Caco-2 (cell line): ENCODE data around the gene TDRKH. TPM values are rescaled to one million over a fixed set of nuclear protein-coding genes. Genes with fewer than 3 reads are reported as not detected.

Experiments used
- BruUV-seq: library from RNA; stranded (reverse); fragments of 400-500 nt; replicated peaks from 2 replicates; lab custom pipeline; 2021; lab: Mats Ljungman, UMichigan
- CTCF ChIA-PET: fragments of 300-600 bp; sonication (Branson Sonifier 250); formaldehyde crosslinking; loops from one replicate; lab custom pipeline; 2022; ENCODE audit warnings: antibody characterized with exemption; lab: Charles Lee
- POLR2A ChIA-PET: fragments of 300-600 bp; sonication (Branson Sonifier 250); formaldehyde crosslinking; loops from one replicate; lab custom pipeline; 2022; ENCODE audit warnings: antibody characterized with exemption; lab: Charles Lee
- DNase-seq, 2 experiments: peaks; one replicate each; pipeline versions ENCODE4 v3.0.0 to v3.0.0-alpha.2; 2020 to 2022
- H3K27me3 ChIP-seq: replicated peaks from 2 replicates; pipeline ENCODE4 v1.6.0; 2011; ENCODE audit warnings: low read length; ENCODE audit not compliant: control insufficient read depth, insufficient read depth
- H3K36me3 ChIP-seq: 2 replicates; pipeline ENCODE4 v1.5.1; 2011; ENCODE audit warnings: low read length; ENCODE audit not compliant: control insufficient read depth, insufficient read depth
- H3K4me1 ChIP-seq: fragments of 250-450 bp; sonication (Bioruptor Pico); 2 replicates; pipeline ENCODE4 v1.5.1; 2020; ENCODE audit warnings: mild to moderate bottlenecking
- H3K4me3 ChIP-seq: 2 replicates; pipeline ENCODE4 v1.5.1; 2011; ENCODE audit warnings: low read depth, mild to moderate bottlenecking, control low read depth, low read length
- H3K9me3 ChIP-seq: fragments of 250-450 bp; sonication (Bioruptor Pico); 2 replicates; pipeline ENCODE4 v1.5.1; 2020; ENCODE audit warnings: mild to moderate bottlenecking, moderate library complexity
- H3K27ac Mint-ChIP-seq: one replicate; pipeline ENCODE4 v1.8.0; 2022; ENCODE audit warnings: mixed read lengths; ENCODE audit not compliant: unreplicated experiment
- H3K27me3 Mint-ChIP-seq: one replicate; pipeline ENCODE4 v1.8.0; 2022; ENCODE audit warnings: mixed read lengths; ENCODE audit not compliant: insufficient read depth, unreplicated experiment
- H3K36me3 Mint-ChIP-seq: one replicate; pipeline ENCODE4 v1.8.0; 2022; ENCODE audit warnings: mild to moderate bottlenecking, mixed read lengths; ENCODE audit not compliant: insufficient read depth, unreplicated experiment
- H3K4me1 Mint-ChIP-seq: one replicate; pipeline ENCODE4 v1.8.0; 2022; ENCODE audit warnings: low read depth, mixed read lengths; ENCODE audit not compliant: unreplicated experiment
- H3K4me3 Mint-ChIP-seq: one replicate; pipeline ENCODE4 v1.8.0; 2022; ENCODE audit warnings: mild to moderate bottlenecking, moderate library complexity, mixed read lengths; ENCODE audit not compliant: unreplicated experiment
- H3K9me3 Mint-ChIP-seq: one replicate; pipeline ENCODE4 v1.8.0; 2022; ENCODE audit warnings: mixed read lengths; ENCODE audit not compliant: unreplicated experiment
- intact Hi-C: fragments of 100-400 bp; cut with micrococcal nuclease; formaldehyde crosslinking; loops from one replicate; pipeline ENCODE4 v1.10.0; 2022; ENCODE audit not compliant: unreplicated experiment
- total RNA-seq: library from RNA; stranded (reverse); gene quantifications from 2 replicates; pipeline ENCODE4 v1.2.3, GENCODE V29; 2022
- TF ChIP-seq, protein P1 (sequence below), 2 experiments: fragments of 200-600 bp in 1 of 2; IDR thresholded peaks; 1 replicate in 1 of 2; 2 replicates in 1 of 2; pipeline versions ENCODE4 v1.5.1 to v1.8.0; 2011 to 2022; ENCODE audit warnings: antibody characterized with exemption in 1 of 2, control low read depth in 1 of 2, inconsistent platforms in 1 of 2, low read depth in 1 of 2, low read length in 1 of 2, mild to moderate bottlenecking in 1 of 2, moderate library complexity in 1 of 2; ENCODE audit not compliant: insufficient read depth in 1 of 2, severe bottlenecking in 1 of 2, unreplicated experiment in 1 of 2

Gene TDRKH
- total RNA-seq, 1 experiment from 2014 or later, result 15.0 TPM

- H3K4me3 Mint-ChIP-seq, result no peak overlapping the region
- no TSS peak for BruUV-seq
- H3K27ac Mint-ChIP-seq, result no peak overlapping the region
These were observed 38.6 kb upstream of the TDRKH start for GRCh38 chr1:151828921-151829320.

GRCh38 chr1:151827853-151828252 is 37.6 kb upstream of the TDRKH start:
- TF ChIP-seq, protein P1, sequence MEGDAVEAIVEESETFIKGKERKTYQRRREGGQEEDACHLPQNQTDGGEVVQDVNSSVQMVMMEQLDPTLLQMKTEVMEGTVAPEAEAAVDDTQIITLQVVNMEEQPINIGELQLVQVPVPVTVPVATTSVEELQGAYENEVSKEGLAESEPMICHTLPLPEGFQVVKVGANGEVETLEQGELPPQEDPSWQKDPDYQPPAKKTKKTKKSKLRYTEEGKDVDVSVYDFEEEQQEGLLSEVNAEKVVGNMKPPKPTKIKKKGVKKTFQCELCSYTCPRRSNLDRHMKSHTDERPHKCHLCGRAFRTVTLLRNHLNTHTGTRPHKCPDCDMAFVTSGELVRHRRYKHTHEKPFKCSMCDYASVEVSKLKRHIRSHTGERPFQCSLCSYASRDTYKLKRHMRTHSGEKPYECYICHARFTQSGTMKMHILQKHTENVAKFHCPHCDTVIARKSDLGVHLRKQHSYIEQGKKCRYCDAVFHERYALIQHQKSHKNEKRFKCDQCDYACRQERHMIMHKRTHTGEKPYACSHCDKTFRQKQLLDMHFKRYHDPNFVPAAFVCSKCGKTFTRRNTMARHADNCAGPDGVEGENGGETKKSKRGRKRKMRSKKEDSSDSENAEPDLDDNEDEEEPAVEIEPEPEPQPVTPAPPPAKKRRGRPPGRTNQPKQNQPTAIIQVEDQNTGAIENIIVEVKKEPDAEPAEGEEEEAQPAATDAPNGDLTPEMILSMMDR (IDR thresholded peaks at IDR 0.05; ENCODE audit: insufficient read depth in 1 of 2, low read depth in 1 of 2, low read length in 1 of 2, severe bottlenecking in 1 of 2, unreplicated experiment in 1 of 2), result no peak
- DNase-seq, result no peak
- H3K9me3 Mint-ChIP-seq, result no peaks in the 10 kb centered on the region
- peaks cover 4% of the 10 kb centered on the region for H3K36me3 Mint-ChIP-seq
- H3K4me3 Mint-ChIP-seq, result no peak overlapping the region
- intact Hi-C loops, result no loop called here
- H3K4me1 Mint-ChIP-seq, result peaks cover 12% of the 10 kb centered on the region
- ChIA-PET CTCF (interaction anchor here (1.3 kb wide), 1 partner anchor 9 kb away, joined by 8 read pairs; no protein-coding TSS in a partner anchor), POLR2A (no interaction called here)
- H3K27me3 Mint-ChIP-seq, result no peaks in the 10 kb centered on the region
- H3K4me1 ChIP-seq, result no peaks in the 10 kb centered on the region
- H3K36me3 ChIP-seq, result no peaks in the 10 kb centered on the region
- H3K9me3 ChIP-seq, result no peaks in the 10 kb centered on the region
- no peaks in the 10 kb centered on the region; the same call in 1 of the 2 replicates for H3K27me3 ChIP-seq
- H3K4me3 ChIP-seq, result no peak overlapping the region
- no TSS peak for BruUV-seq
- no peak overlapping the region for H3K27ac Mint-ChIP-seq

More at GRCh38 chr1:151828921-151829320, 38.6 kb upstream of the TDRKH start:
- intact Hi-C loops, result no loop called here
- Mint-ChIP-seq H3K36me3 (peaks cover 4% of the 10 kb centered on the region), H3K27me3 (no peaks in the 10 kb centered on the region), H3K4me1 (peaks cover 12% of the 10 kb centered on the region), H3K9me3 (no peaks in the 10 kb centered on the region)
- POLR2A ChIA-PET, result no interaction called here
- H3K4me3 ChIP-seq, result no peak overlapping the region
- TF ChIP-seq, protein P1 (IDR thresholded peaks at IDR 0.05; ENCODE audit: insufficient read depth in 1 of 2, low read depth in 1 of 2, low read length in 1 of 2, severe bottlenecking in 1 of 2, unreplicated experiment in 1 of 2), result no peak
- CTCF ChIA-PET, result no interaction called here
- DNase-seq, result peak in 1 of 2 experiments; percentile 24
- H3K27me3 ChIP-seq, result no peaks in the 10 kb centered on the region; the same call in 1 of the 2 replicates
- no peaks in the 10 kb centered on the region for H3K4me1 ChIP-seq
- H3K36me3 ChIP-seq, result no peaks in the 10 kb centered on the region
- no peaks in the 10 kb centered on the region for H3K9me3 ChIP-seq

DNA sequence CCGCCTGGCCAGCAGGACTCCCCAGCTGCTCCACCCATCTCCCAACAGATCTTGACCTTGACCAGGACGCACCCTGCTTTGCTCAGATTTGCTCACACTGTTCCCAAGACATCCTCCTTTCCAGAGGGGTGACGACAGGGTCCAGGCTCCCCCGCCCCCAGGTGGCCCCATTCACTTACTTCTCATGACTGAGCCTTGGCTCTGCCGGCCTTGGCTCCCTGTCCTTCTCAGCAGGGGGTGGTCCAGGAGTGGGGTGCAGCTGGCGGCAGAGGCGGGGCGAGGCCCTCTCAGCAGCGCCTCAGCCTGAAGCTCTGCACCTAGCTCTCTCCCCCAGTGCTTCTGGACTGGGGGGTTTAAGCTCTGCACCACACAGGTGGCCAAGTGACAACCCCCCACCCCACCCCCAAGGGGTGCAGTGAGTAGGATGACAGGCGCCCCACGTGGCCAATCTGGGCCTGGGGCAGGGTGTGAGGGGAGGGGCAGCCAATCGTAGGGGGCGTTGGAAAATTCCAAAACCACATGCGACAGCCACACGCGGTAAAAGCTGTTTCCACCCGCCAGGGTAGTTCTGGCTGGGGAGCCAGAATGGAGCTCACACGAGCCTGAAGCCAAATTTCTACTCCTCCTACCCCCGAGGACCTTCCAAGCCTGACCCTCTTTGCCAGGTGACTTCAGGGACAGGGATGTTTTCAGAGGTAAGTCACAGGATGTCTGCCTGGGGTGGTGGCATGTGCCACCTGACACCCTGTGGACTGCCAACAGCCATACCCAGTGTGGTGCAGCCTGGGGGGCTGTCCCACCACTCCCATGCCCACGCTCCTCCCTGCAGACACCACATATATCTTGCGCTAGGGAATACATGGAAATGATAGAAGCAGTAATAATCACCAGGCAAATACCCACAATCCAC is 35.7 kb upstream of the TDRKH start:
- no TSS peak for BruUV-seq
- TF ChIP-seq, protein P1 (IDR thresholded peaks at IDR 0.05; ENCODE audit: insufficient read depth in 1 of 2, low read depth in 1 of 2, low read length in 1 of 2, severe bottlenecking in 1 of 2, unreplicated experiment in 1 of 2), result no peak
- Mint-ChIP-seq H3K27ac (no peak overlapping the region), H3K36me3 (peaks cover 4% of the 10 kb centered on the region), H3K4me1 (peaks cover 12% of the 10 kb centered on the region), H3K9me3 (no peaks in the 10 kb centered on the region), H3K27me3 (no peaks in the 10 kb centered on the region), H3K4me3 (no peak overlapping the region)
- POLR2A ChIA-PET, result no interaction called here
- DNase-seq, result no peak
- H3K9me3 ChIP-seq, result no peaks in the 10 kb centered on the region
- CTCF ChIA-PET, result no interaction called here
- no peaks in the 10 kb centered on the region; the same call in none of the 2 replicates for H3K27me3 ChIP-seq
- intact Hi-C loops, result no loop called here
- H3K4me3 ChIP-seq, result no peak overlapping the region
- H3K36me3 ChIP-seq, result no peaks in the 10 kb centered on the region
- no peaks in the 10 kb centered on the region for H3K4me1 ChIP-seq
